Renal pelvis (tissue), 4 donors: Measurements from ENCODE around the gene PRSS53. TPM values are rescaled to one million over a fixed set of nuclear protein-coding genes. Genes with fewer than 3 reads are reported as not detected.
A peak's percentile ranks its signal among the peaks of the same experiment; 100 is the strongest.

Experiments
- DNase-seq: peaks from one replicate; pipeline ENCODE4 v3.0.0-alpha.2; 2013
- polyA plus RNA-seq, 3 donors: library from polyadenylated mRNA; unstranded; fragments of 120-200 nt; gene quantifications; one replicate each; pipeline ENCODE4 v1.2.1, GENCODE V29; 2013; ENCODE audit not compliant: insufficient read length in 3 of 3

Gene PRSS53
- polyA plus RNA-seq, 3 donors: 1.0 to 2.0 (median 1.3) TPM

GRCh38 chr16:31078597-31079341 lies 10.0 kb downstream of the PRSS53 start:
- no peak for DNase-seq

GRCh38 chr16:31077592-31078396 lies 10.9 kb downstream of the PRSS53 start:
- DNase-seq: no peak

- DNase-seq: no peak
Measured at GRCh38 chr16:31077024-31077423, 11.7 kb downstream of the PRSS53 start.

- DNase-seq: no peak
Measured at GRCh38 chr16:31076319-31076718, 12.4 kb downstream of the PRSS53 start.

GRCh38 chr16:31074814-31075183 lies 13.9 kb downstream of the PRSS53 start:
- no peak for DNase-seq

- peak; percentile 99 for DNase-seq
Measured at GRCh38 chr16:31073970-31074813, 14.6 kb downstream of the PRSS53 start, which contains the start of the genes ZNF646 and ZNF668. ZNF646 (plus strand) TSS chr16:31074422; CDS start chr16:31076325, 1,903 bp downstream. ZNF668 (minus strand) TSS chr16:31074240; CDS start chr16:31064459, 9,781 bp downstream.

GRCh38 chr16:31073142-31073969 lies 15.4 kb downstream of the PRSS53 start:
- DNase-seq: peak; percentile 94

- DNase-seq: peak; percentile 10
Measured at GRCh38 chr16:31072540-31073141, 16.1 kb downstream of the PRSS53 start.

- peak; percentile 2 for DNase-seq
Measured at GRCh38 chr16:31071861-31072260, 16.9 kb downstream of the PRSS53 start.

- DNase-seq: no peak
Measured at GRCh38 chr16:31067342-31067741, 21.4 kb downstream of the PRSS53 start.

GRCh38 chr16:31064882-31065461 lies 23.8 kb downstream of the PRSS53 start:
- DNase-seq: no peak

GRCh38 chr16:31063843-31064611 lies 24.7 kb downstream of the PRSS53 start:
- no peak for DNase-seq

GRCh38 chr16:31063495-31063842 lies 25.3 kb downstream of the PRSS53 start:
- no peak for DNase-seq

GRCh38 chr16:31061813-31062440 lies 26.8 kb downstream of the PRSS53 start:
- DNase-seq: no peak

GRCh38 chr16:31061126-31061812 lies 27.5 kb downstream of the PRSS53 start:
- DNase-seq: no peak

GRCh38 chr16:31055613-31056012 lies 33.1 kb downstream of the PRSS53 start:
- no peak for DNase-seq

GRCh38 chr16:31052114-31052513 lies 36.6 kb downstream of the PRSS53 start:
- DNase-seq: no peak

- DNase-seq: no peak
Measured at GRCh38 chr16:31050280-31051030, 38.3 kb downstream of the PRSS53 start.
